Activated naive CD4-positive, alpha-beta T cell treated with Interleukin-2 at 50 U/mL for 16 hours (primary cell): ENCODE results near the gene OIT3.
"Not testable (repeated sequence)": the region's sequence is repeated elsewhere in the genome, so short reads cannot be mapped to it uniquely, and the experiment has no call there.

Source experiments
- DNase-seq: peaks from one replicate; pipeline ENCODE4 v3.0.0-alpha.2; 2020

The OIT3 gene

GRCh38 chr10:72904806-72905205, 11.3 kb downstream of the OIT3 start:
- no peak for DNase-seq

DNA sequence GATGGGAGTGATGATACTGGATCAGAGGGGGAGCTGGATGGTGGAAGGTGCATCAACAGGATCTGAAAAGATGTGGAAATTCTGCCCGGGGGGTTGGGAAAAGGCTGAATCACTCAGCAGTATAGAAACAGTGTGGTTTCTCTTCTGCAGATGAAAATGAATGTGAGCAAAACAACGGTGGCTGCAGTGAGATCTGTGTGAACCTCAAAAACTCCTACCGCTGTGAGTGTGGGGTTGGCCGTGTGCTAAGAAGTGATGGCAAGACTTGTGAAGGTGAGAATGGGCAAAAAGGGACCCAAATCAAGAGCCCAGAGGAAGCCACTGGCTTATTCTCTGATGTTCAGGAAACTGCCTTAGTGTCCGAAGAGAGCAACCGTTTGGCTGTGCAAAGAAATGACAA, 12.9 kb downstream of the OIT3 start:
- no peak for DNase-seq

DNA sequence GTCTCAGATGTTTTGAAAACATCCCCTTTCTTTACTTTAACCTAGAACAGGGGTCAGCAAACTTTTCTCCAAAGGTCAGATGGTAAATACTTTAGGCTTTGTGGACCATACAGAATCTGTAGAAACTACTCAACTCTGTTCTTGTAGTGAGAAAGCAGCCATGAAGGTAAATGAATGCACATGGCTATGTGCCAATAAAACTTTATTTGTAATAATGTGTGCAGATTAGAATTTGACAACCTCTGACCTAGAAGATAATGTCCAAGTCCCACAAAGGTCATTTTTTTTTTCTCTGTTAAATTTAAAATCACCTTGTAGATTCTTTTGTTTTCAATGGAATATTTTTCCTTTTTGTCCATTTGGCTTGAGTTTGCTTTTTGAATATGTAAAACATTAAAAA, 17.2 kb downstream of the OIT3 start:
- DNase-seq = no peak

GRCh38 chr10:72911758-72912157, 18.2 kb downstream of the OIT3 start:
- no peak for DNase-seq

DNA sequence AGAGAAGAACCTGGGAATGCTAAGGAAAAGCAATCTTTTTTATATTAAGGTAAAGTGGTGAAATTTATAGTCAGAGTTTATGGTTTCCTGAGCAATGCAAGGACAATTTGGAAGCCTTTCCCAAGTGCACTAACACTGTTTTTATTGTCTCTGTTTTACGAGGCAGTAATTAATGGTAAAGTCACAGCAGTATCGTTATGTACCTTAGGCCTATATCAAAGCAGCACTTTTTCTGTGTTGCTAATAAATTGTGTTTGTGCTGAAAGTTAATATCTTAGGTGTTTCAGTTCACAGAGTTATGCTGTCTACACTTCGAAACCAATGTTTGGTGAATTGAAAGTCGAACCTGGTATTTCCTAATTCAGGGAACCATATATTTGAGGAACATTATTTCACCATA, 19.2 kb downstream of the OIT3 start:
- no peak for DNase-seq

DNA sequence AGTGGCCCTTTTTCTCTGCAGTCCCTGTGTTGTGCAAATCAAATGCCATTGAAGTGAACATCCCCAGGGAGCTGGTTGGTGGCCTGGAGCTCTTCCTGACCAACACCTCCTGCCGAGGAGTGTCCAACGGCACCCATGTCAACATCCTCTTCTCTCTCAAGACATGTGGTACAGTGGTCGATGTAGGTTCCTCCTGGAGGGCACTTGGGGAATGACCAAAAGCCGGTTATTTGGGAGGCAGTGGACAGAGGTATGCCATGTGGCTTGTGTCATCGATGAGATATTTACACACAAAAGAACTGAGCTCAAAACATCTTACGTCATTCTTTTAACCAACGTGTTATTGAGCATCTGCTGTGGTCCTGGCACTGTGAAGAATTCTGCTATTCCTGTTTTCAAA, 19.7 kb downstream of the OIT3 start:
- no peak for DNase-seq

DNA sequence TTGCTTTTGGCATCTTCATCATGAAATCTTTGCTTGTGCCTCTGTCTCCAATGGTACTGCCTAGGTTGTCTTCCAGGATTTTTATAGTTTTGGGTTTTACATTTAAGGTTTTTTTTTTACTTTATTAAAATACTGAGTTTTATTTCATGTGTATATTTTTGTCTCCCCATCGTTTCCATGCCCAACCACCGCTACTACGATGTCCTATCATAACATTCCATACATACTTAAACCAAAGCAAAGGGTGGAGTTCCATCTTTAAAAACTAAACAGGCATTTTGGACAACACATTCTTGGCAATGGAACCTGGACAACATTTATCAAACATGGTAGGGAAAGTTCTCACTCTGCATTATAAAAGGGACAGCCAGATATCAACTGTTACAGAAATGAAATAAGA, 23.7 kb downstream of the OIT3 start:
- DNase-seq = not testable (repeated sequence)

GRCh38 chr10:72917803-72918332, 24.3 kb downstream of the OIT3 start:
- DNase-seq = not testable (repeated sequence)

GRCh38 chr10:72918352-72918751, 24.8 kb downstream of the OIT3 start:
- DNase-seq = no peak

DNA sequence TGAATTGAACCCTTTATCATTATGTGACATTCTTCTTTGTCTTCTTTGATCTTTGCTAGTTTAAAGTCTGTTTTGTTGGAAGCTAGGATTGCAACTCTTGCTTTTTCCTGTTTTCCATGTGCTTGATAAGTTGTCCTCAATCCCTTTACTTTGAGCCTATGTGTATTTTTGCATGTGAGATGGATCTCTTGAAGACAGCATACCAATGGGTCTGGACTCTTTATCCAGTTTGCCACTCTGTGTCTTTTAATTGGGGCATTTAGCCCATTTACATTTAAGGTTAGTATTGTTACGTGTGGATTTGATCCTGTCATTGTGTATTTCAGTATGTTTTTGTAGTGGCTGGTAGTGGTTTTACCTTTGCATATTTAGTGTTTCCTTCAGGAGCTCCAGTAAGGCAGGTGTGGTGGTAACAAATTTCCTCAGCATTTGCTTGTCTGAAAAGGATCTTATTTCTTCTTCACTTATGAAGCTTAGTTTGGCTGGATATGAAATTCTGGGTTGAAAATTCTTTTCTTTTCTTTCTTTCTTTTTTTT, 27.7 kb downstream of the OIT3 start:
- not testable (repeated sequence) for DNase-seq

DNA sequence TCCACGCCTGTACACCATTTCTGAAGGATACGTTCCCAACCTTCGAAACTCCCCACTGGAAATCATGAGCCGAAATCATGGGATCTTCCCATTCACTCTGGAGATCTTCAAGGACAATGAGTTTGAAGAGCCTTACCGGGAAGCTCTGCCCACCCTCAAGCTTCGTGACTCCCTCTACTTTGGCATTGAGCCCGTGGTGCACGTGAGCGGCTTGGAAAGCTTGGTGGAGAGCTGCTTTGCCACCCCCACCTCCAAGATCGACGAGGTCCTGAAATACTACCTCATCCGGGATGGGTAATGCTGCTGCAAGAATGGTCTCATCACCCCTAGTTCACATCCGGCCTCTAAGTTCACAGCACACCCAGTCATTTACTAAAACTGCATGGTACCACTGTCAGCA, 30.8 kb downstream of the OIT3 start:
- DNase-seq = no peak

DNA sequence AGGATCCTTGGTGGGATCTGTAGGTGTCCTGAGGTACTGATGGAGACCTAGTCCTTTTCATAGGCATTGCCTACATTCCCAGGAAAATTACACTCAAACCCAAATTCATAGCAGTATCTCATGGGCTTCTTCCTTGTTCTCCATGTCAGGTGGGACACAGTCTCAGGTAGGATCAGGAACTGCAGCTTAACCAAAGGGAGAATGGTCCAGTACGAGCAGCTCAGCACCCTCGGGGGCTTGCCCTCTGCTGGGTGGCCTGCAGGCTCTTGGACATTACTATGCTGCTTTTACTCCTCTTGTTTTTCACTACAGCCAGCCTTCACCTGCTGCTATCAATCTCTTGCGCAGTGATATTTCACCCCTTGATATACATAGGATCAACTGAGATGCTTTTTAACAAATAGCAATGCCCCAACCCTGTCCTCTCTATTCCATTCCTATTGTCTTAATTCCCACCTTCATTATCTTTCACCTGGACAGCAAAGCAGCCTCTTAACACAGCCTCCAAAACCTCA, 32.5 kb downstream of the OIT3 start:
- no peak for DNase-seq

DNA sequence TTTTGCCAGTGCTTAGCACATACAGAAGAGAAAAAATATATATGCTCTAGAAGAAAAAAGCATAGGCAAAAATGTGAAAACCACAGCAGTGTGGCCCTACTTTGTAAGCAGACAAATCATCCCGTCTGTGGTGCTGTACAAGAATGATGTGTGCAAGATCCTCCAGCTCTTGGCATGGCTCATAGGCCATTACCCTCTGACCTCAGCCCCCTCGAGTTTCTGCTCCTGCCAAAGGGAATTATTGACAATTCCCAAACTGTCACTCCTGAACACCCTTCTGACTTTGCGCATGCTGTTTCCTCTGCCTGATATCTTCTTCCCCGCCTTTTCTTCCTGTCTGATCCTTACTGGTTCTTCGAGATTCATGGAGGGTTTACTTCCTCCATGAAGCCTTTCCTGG, 33.9 kb downstream of the OIT3 start:
- no peak for DNase-seq

GRCh38 chr10:72928798-72929197, 35.3 kb downstream of the OIT3 start:
- DNase-seq = no peak

GRCh38 chr10:72930276-72930675, 36.7 kb downstream of the OIT3 start:
- no peak for DNase-seq

- DNase-seq = no peak
Observed at GRCh38 chr10:72932259-72933015, 38.9 kb downstream of the OIT3 start.

DNA sequence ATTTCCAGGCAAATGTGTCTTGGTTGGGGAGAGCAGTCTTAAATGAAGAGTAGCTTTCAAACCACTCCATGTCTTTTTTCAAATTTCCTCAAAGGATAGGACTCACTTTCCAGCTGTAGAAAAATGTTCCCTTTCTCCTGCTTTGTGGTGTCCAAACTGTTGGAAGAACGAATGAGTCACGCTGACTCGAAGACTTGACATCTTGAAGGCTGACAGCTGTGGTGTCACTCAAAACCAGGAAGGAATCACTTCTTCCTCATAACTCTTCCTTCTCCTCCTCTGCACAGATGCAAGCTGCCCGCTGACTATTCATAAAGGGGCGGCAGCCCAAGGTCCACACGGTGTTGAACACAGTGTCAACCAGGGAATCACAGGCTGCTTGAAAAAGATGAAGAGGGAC, 41.8 kb downstream of the OIT3 start:
- no peak for DNase-seq

GRCh38 chr10:72943498-72944234, 50.1 kb downstream of the OIT3 start:
- no peak for DNase-seq

- no peak for DNase-seq
Observed at GRCh38 chr10:72946963-72947362, 53.4 kb downstream of the OIT3 start.

DNA sequence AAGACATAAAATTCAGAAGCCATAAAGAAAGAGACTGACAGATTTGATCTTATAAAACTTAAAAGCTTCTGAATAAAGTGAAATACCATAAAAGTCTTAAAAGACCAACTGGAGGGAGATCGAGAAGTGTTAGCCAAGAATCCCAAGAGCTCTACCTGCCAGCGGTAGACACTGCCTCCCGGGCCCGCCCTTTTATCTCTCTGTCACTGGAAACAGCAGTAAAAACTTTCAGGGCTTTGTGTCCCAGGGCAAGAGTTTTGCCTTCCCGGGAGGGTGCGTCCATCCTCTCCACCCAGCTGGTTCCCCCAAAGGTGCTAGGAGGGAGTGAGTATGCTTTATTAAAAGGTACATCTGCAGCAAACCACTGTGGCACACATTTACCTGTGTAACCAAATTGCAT, 55.2 kb downstream of the OIT3 start:
- no peak for DNase-seq

DNA sequence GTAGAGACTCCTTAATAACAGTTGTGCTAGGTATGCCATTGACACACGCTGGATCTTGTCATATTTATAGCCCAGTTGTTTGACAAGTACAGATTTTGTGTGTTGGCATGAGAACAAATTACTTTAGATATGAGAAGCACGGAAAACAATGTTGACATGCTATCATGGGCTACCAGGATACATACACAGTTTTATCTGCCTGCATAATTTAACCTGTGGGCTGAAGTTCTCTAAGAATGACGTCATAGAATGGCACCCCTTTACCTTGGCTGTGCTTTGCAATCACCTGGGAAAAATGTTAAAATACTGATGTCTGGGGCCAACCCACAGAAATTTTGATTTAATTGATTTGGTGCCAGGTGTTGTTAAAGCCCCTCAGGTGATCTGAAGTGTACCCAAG, 58.2 kb downstream of the OIT3 start:
- no peak for DNase-seq

GRCh38 chr10:72952189-72952588, 58.6 kb downstream of the OIT3 start:
- DNase-seq = no peak

- DNase-seq = no peak
Observed at GRCh38 chr10:72952642-72953158, 59.2 kb downstream of the OIT3 start.

DNA sequence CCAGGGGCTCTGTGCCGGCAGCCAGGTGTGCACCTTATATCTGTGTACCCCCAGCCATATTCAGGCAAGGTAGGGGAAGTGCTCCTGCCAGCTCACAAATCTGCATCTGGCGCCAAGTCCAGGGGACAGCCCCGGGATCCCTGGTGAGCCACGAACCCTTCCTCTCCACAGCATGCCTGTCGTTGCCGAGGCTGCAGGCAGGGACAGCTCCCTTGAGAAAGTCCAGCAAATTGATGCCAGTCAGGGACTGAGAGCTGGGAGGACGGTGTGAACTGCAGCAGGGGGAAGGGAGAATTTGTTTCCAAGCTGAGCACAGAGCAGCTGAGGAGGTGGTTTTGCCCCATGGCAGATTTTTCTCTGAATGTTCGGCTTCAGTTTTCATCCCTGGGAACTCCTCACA, 60.1 kb downstream of the OIT3 start:
- DNase-seq = no peak
